ENCODE results near the gene ANKRD39.

DNA sequence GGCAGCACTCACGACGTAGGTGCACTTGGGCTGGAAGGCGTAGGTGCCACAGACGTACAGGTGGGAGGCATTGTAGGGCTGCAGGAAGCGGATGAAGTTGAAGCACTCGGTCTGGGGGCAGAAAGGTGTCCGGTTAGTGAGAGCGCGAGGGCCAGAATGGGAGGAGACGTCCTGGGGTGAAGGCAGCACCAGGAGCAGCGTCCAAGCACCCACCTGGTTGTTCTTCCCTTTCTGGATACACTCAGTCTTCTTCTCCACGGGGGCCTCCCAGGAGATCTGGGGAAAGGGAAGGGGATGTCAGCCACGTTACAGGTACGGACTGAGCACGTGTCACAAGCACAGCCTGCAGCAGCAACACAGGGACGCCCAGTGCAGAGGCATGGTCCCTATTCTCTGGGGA lies 7.8 kb upstream of the ANKRD39 start:
- TF ChIP-seq POLR2AphosphoS5 (IDR thresholded peaks at IDR 0.05), result no peak
- no peak for TF ChIP-seq POLR2A (IDR thresholded peaks at IDR 0.05)
